ENCODE measurements around the gene DDX31.

- no peak for TF ChIP-seq CTCF (IDR thresholded peaks at IDR 0.05)
- no peak for TF ChIP-seq EP300 (IDR thresholded peaks at IDR 0.05)
These were observed 94.0 kb downstream of the DDX31 start for GRCh38 chr9:132575811-132576210.
